ENCODE data around the gene RARS2. TPM values are rescaled to one million over a fixed set of nuclear protein-coding genes. Genes with fewer than 3 reads are reported as not detected.

RARS2 gene
- total RNA-seq, 4 donors from 2014 or later: 28.4 to 38.7 (median 30.4) TPM

DNA sequence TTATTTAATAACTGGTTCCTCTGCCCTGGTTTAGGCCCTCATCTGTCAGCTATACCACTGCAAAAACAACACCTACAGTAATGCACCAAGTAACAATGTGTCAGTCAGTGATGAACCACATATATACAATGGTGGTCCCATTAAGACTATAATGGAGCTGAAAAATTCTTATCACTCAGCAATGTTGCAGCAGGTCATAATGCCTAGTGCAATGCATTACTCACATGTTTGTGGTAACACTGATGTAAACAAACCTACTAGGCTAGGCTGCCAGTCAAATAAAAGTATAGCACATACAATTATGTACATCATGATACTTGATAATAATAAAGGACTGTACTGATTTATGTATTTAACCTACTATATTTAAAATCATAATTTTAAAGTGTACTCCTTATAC lies 31.3 kb downstream of the RARS2 start:
- intact Hi-C loops (cut with DNase I): no loop called here
- Histone ChIP-seq H3K9me3 (no peaks in the 10 kb centered on the region), H3K4me1 (no peaks in the 10 kb centered on the region), H3K27ac (no peak overlapping the region), H3K36me3 (peaks cover 3 to 11% of the 10 kb centered on the region in 2 donors), H3K4me3 (replicated peaks in 1 of 3) (no peak overlapping the region), H3K27me3 (no peaks in the 10 kb centered on the region)
- TF ChIP-seq POLR2A (IDR thresholded peaks at IDR 0.05): no peak
- TF ChIP-seq, protein P1, sequence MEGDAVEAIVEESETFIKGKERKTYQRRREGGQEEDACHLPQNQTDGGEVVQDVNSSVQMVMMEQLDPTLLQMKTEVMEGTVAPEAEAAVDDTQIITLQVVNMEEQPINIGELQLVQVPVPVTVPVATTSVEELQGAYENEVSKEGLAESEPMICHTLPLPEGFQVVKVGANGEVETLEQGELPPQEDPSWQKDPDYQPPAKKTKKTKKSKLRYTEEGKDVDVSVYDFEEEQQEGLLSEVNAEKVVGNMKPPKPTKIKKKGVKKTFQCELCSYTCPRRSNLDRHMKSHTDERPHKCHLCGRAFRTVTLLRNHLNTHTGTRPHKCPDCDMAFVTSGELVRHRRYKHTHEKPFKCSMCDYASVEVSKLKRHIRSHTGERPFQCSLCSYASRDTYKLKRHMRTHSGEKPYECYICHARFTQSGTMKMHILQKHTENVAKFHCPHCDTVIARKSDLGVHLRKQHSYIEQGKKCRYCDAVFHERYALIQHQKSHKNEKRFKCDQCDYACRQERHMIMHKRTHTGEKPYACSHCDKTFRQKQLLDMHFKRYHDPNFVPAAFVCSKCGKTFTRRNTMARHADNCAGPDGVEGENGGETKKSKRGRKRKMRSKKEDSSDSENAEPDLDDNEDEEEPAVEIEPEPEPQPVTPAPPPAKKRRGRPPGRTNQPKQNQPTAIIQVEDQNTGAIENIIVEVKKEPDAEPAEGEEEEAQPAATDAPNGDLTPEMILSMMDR (IDR thresholded peaks at IDR 0.05): no peak
- DNase-seq: no peak

DNA sequence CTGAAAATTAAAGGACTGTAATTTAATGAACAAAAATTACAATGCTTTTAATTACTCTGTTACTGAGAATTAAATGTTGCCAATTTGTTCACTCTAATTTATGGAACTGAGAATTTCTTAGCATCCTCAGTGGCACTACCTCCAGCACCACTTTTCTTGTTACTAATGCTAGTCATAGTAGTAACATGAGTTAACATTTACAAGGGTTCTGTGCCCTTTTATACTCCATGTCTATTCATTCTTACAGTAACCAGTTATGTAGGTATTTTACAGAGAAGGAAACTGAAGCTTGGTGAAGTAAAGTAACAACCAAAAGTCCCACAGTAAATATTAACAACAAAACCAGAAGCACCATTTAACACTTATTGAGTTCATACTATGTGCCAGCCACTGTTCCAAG lies 34.3 kb downstream of the RARS2 start:
- H3K27ac ChIP-seq: no peak overlapping the region
- DNase-seq: no peak
- no peak overlapping the region for H3K4me3 ChIP-seq (replicated peaks in 1 of 3)
- intact Hi-C loops (cut with DNase I): no loop called here
- H3K36me3 ChIP-seq: peaks cover 4 to 6% of the 10 kb centered on the region in 2 donors
- H3K9me3 ChIP-seq: no peaks in the 10 kb centered on the region
- no peaks in the 10 kb centered on the region for H3K27me3 ChIP-seq
- TF ChIP-seq, protein P1 (IDR thresholded peaks at IDR 0.05): no peak
- no peak for TF ChIP-seq POLR2A (IDR thresholded peaks at IDR 0.05)
- H3K4me1 ChIP-seq: no peaks in the 10 kb centered on the region

DNA sequence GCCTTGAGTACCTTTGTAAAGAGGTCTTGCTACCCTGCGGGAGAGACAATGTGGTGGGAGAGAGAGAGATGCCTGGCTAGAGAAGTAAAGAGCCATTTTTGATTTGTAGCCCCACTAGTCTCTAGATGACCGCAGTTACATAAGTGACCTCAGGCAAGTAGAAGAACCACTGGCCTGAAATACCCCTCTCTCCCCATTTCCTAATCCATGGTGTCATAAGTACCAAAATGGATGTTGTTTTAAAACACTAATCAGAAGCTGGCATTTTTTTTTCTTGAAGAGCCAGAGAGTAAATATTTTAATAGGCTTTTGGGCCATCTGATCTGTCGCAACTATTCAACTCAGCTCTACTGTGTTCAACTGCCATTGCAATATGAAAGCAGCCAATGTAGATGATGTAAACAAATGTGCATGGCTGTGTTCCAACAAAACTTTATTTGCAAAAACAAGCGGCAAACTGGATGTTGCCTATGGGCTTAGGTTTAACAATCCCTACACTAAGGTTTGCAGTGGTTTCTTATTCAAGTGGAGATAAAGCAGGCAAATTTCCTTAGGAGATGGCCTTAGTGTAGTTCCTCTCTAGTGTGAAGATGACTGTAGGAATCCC lies 36.5 kb downstream of the RARS2 start:
- 80 to 96% methylated on average over 4 of the region's 4 CpGs for WGBS, 2 donors

DNA sequence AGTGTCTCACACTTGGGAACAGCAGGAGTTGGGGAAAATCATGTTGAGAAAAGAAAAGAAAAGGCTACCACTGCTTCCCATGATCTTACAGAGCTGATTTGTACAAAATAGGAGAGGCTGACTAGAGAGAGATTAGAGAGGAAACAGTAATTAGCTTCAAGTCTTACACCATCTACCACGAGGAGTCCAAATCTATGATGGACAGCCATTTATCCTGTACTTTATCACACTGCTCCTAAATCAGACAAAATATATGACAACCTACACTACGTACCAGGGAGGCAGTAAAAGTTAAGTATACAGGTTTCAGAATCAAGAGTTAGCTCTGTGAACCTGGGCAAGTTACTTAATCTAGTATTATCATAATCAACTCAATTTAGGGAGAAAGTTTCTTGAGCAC lies 38.0 kb downstream of the RARS2 start:
- TF ChIP-seq, protein P1 (IDR thresholded peaks at IDR 0.05): no peak
- no peak for TF ChIP-seq POLR2A (IDR thresholded peaks at IDR 0.05)
- no peak for DNase-seq
- no peaks in the 10 kb centered on the region for H3K9me3 ChIP-seq
- H3K36me3 ChIP-seq: peaks cover 4 to 9% of the 10 kb centered on the region in 2 donors
- H3K27me3 ChIP-seq: no peaks in the 10 kb centered on the region
- WGBS, 2 donors: 82 to 88% methylated on average over 2 of the region's 2 CpGs
- no peak overlapping the region for H3K27ac ChIP-seq
- intact Hi-C loops (cut with DNase I): no loop called here
- no peak overlapping the region for H3K4me3 ChIP-seq (replicated peaks in 1 of 3)
- no peaks in the 10 kb centered on the region for H3K4me1 ChIP-seq

More for the DNA sequence above, 36.5 kb downstream of the RARS2 start:
- Histone ChIP-seq H3K4me1 (no peaks in the 10 kb centered on the region), H3K27me3 (no peaks in the 10 kb centered on the region), H3K36me3 (peaks cover 4 to 9% of the 10 kb centered on the region in 2 donors), H3K9me3 (no peaks in the 10 kb centered on the region), H3K4me3 (replicated peaks in 1 of 3) (no peak overlapping the region), H3K27ac (no peak overlapping the region)
- TF ChIP-seq, protein P1 (IDR thresholded peaks at IDR 0.05): no peak
- no peak for TF ChIP-seq POLR2A (IDR thresholded peaks at IDR 0.05)
- intact Hi-C loops (cut with DNase I): no loop called here
- no peak for DNase-seq

DNA sequence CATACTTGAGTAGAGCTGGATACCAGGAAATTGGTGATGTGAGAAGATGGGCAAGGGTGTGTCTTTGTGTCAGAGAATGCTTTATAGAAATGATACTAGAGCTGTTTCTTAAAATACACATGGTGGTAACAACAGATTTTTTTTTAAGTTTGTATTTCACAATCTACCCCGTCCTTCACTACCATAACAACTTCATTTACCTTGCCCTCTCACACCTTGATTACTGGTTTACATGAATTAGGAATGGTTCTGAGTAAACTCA lies 45.4 kb downstream of the RARS2 start:
- peaks cover 4 to 7% of the 10 kb centered on the region in 2 donors for H3K36me3 ChIP-seq
- 93 to 97% methylated on average over 1 of the region's 1 CpG for WGBS, 2 donors

More for the DNA sequence above, 45.4 kb downstream of the RARS2 start:
- TF ChIP-seq, protein P1 (IDR thresholded peaks at IDR 0.05): no peak
- TF ChIP-seq POLR2A (IDR thresholded peaks at IDR 0.05): no peak
- H3K27me3 ChIP-seq: no peaks in the 10 kb centered on the region
- no peak for DNase-seq
- no peaks in the 10 kb centered on the region for H3K4me1 ChIP-seq
- intact Hi-C loops (cut with DNase I): no loop called here
- H3K27ac ChIP-seq: no peak overlapping the region
- no peak overlapping the region for H3K4me3 ChIP-seq (replicated peaks in 1 of 3)
- no peaks in the 10 kb centered on the region for H3K9me3 ChIP-seq

Measured in thyroid gland (tissue), 4 donors.